Measurements from ENCODE around the gene AOPEP. TPM values are rescaled to one million over a fixed set of nuclear protein-coding genes. Genes with fewer than 3 reads are reported as not detected.

AOPEP gene
- total and polyA plus RNA-seq, 4 donors, result 29.0 to 121 (median 60.0) TPM

DNA sequence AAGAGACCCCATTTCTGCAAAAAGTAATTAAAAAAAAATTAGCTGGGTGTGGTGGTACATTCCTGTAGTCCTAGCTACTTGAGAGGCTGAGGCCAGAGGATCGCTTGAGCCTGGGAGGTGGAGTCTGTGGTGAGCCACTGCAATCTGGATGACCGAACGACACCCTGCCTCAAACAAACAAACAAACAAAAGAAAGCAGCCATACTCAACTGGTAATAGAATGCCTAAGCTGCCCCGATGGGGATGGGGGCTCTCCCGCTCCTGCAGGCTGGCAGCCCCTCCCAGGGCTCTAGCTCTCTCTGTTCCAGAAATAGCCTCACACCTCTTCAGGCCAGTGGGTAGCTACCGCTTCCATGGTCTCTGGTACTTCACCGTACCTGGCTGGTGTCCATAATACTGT is 349.2 kb downstream of the AOPEP start:
- ATAC-seq (ENCODE audit: insufficient read depth, low FRiP score) (no peak), DNase-seq (no peak)

DNA sequence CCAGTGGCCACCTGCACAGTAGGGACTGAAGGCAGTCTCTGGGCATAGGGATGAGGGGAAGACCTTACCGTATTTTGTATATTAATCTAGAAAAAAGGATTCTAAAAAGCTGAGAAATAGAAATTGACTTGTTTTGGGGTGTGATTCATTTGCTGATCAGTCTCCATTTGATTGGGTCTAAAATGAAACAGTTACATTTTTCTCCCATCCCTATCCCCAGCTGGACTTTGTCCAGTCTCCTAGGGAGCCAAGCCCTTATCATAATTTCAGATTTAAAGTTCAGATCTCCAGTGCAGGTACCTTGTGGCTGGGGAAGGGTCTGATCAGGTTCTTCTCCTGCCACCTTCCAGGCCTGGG is 350.2 kb downstream of the AOPEP start:
- no peak for TF ChIP-seq CTCF (IDR thresholded peaks at IDR 0.05; ENCODE audit: control extremely low read depth, extremely low read depth)
- Histone ChIP-seq H3K36me3 (ENCODE audit: control insufficient read depth in 4 of 4, insufficient read depth in 4 of 4, low read length in 4 of 4) (peaks cover 3 to 29% (median 16%) of the 10 kb centered on the region in 4 donors), H3K27ac (ENCODE audit: low read depth in 1 of 2, low read length in 1 of 2) (peak overlapping the region; percentile 58 to 60), H3K9ac (ENCODE audit: insufficient read depth in 1 of 2, low read length in 2 of 2) (no peak overlapping the region), H3K4me3 (no peak overlapping the region), H3K27me3 (ENCODE audit: control insufficient read depth in 3 of 3, insufficient read depth in 3 of 3, low read length in 2 of 3) (no peaks in the 10 kb centered on the region), H3K4me1 (ENCODE audit: control insufficient read depth in 5 of 5, insufficient read depth in 5 of 5, low read length in 5 of 5) (peaks cover 5 to 37% (median 21%) of the 10 kb centered on the region in 5 donors), H3K9me3 (ENCODE audit: control insufficient read depth in 4 of 4, insufficient read depth in 3 of 4, low read length in 3 of 4) (peaks cover 0 to 4% (median 0%) of the 10 kb centered on the region in 4 donors)
- WGBS, 2 donors, result 73 to 92% methylated on average over 1 of the region's 1 CpG
- ATAC-seq (ENCODE audit: insufficient read depth, low FRiP score), result no peak
- no peak for DNase-seq

More for the DNA sequence above, 349.2 kb downstream of the AOPEP start:
- Histone ChIP-seq H3K27ac (ENCODE audit: low read depth in 1 of 2, low read length in 1 of 2) (peak overlapping the region in 1 of 2 donors; percentile 27), H3K4me3 (no peak overlapping the region), H3K27me3 (ENCODE audit: control insufficient read depth in 3 of 3, insufficient read depth in 3 of 3, low read length in 2 of 3) (no peaks in the 10 kb centered on the region), H3K9me3 (ENCODE audit: control insufficient read depth in 4 of 4, insufficient read depth in 3 of 4, low read length in 3 of 4) (no peaks in the 10 kb centered on the region), H3K9ac (ENCODE audit: insufficient read depth in 1 of 2, low read length in 2 of 2) (no peak overlapping the region), H3K4me1 (ENCODE audit: control insufficient read depth in 5 of 5, insufficient read depth in 5 of 5, low read length in 5 of 5) (peaks cover 7 to 37% (median 22%) of the 10 kb centered on the region in 5 donors), H3K36me3 (ENCODE audit: control insufficient read depth in 4 of 4, insufficient read depth in 4 of 4, low read length in 4 of 4) (peaks cover 0 to 22% (median 10%) of the 10 kb centered on the region in 4 donors)
- no peak for TF ChIP-seq CTCF (IDR thresholded peaks at IDR 0.05; ENCODE audit: control extremely low read depth, extremely low read depth)
- 76 to 88% methylated on average over 7 of the region's 7 CpGs for WGBS, 2 donors

DNA sequence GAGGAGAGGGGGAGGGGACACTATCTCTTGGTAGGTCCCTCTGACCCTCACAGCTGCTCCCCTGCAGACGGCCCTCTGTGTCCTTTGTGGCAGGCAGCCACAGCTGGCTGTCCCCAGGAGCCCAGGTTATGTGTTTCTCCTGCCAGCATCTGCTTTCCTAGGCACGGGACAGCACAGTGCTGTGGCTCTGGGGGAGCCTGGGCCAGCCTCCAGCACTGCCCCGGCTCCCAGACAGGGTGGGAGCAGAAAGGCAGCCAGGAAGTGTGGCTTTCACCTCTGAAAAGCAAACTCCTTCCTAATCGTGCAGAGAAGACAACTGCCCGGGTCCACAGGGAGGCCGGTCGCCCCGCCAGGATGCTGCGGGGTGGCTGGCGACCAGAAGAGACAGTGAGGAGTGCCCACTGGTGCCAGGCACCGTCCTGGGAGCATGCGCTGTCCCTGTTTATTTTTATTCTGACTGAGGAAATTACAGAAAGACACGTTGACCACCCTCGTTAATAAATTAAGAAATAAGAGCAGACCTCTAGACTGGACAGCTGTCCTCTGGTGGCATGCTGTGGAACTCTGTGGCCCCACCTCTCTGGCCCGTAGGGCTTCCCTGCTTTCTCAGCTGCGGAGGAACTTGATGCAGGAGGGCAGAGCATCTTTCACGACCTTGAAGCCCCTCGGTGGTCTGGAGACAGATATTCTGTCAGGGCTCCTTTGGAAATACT is 350.7 kb downstream of the AOPEP start:
- DNase-seq (peak in 1 of 3 donors; percentile 36), ATAC-seq (ENCODE audit: insufficient read depth, low FRiP score) (no peak)
- H3K9me3 ChIP-seq (ENCODE audit: control insufficient read depth in 4 of 4, insufficient read depth in 3 of 4, low read length in 3 of 4), result peaks cover 0 to 4% (median 0%) of the 10 kb centered on the region in 4 donors
- TF ChIP-seq CTCF (IDR thresholded peaks at IDR 0.05; ENCODE audit: control extremely low read depth, extremely low read depth), result no peak
- H3K27ac ChIP-seq (ENCODE audit: low read depth in 1 of 2, low read length in 1 of 2), result peak overlapping the region; percentile 58 to 60
- peak overlapping the region in 1 of 2 donors; percentile 61 for H3K9ac ChIP-seq (ENCODE audit: insufficient read depth in 1 of 2, low read length in 2 of 2)
- 58 to 77% methylated on average over 18 of the region's 18 CpGs for WGBS, 2 donors
- no peaks in the 10 kb centered on the region for H3K27me3 ChIP-seq (ENCODE audit: control insufficient read depth in 3 of 3, insufficient read depth in 3 of 3, low read length in 2 of 3)
- H3K36me3 ChIP-seq (ENCODE audit: control insufficient read depth in 4 of 4, insufficient read depth in 4 of 4, low read length in 4 of 4), result peaks cover 6 to 31% (median 22%) of the 10 kb centered on the region in 4 donors
- H3K4me3 ChIP-seq, result no peak overlapping the region
- H3K4me1 ChIP-seq (ENCODE audit: control insufficient read depth in 5 of 5, insufficient read depth in 5 of 5, low read length in 5 of 5), result peaks cover 5 to 37% (median 21%) of the 10 kb centered on the region in 5 donors
